ENCODE measurements around the gene MT2A. TPM values are rescaled to one million over a fixed set of nuclear protein-coding genes. Genes with fewer than 3 reads are reported as not detected.
A peak's percentile ranks its signal among the peaks of the same experiment; 100 is the strongest.

The MT2A gene
- total and polyA plus RNA-seq, 2 of the 13 experiments (the other 11 are each of a cell fraction or from before 2014, with no cell fraction given), result 135 to 371 TPM

GRCh38 chr16:56632156-56632847, 23.9 kb downstream of the MT2A start, which contains the start of gene MT1M (continued):
- peak; percentile 82; the same call in 1 of the 2 replicates for TF ChIP-seq MZF1 (CRISPR knock-in tag; IDR thresholded peaks at IDR 0.05; ENCODE audit: borderline replicate concordance)
- TF ChIP-seq MYC (CRISPR knock-in tag; IDR thresholded peaks at IDR 0.05; ENCODE audit: borderline replicate concordance), result peak; percentile 28; the same call in 1 of the 2 replicates
- 0 out of 2 replicates have a peak, but pooled peaks have one; percentile 66 for TF ChIP-seq ZNF768 (CRISPR knock-in tag; IDR thresholded peaks at IDR 0.05)
- no peak for TF ChIP-seq DPF2 (CRISPR knock-in tag; IDR thresholded peaks at IDR 0.05; ENCODE audit: borderline replicate concordance, low read depth)
- TF ChIP-seq ZNF225 (CRISPR knock-in tag; IDR thresholded peaks at IDR 0.05), result peak; percentile 25; the same call in 1 of the 2 replicates
- TF ChIP-seq ZNF224 (CRISPR knock-in tag; IDR thresholded peaks at IDR 0.05), result peak; percentile 43; the same call in 1 of the 2 replicates
- TF ChIP-seq ZNF615 (CRISPR knock-in tag; IDR thresholded peaks at IDR 0.05; ENCODE audit: borderline replicate concordance), result no peak
- no peak for TF ChIP-seq PBX2 (CRISPR knock-in tag; IDR thresholded peaks at IDR 0.05)
- peak; percentile 38; the same call in 1 of the 2 replicates for TF ChIP-seq BORCS8-MEF2B (CRISPR knock-in tag; IDR thresholded peaks at IDR 0.05)
- peak; percentile 25; the same call in 1 of the 2 replicates for TF ChIP-seq MXD1 (CRISPR knock-in tag; IDR thresholded peaks at IDR 0.05)
- no peak for TF ChIP-seq ZNF530 (CRISPR knock-in tag; IDR thresholded peaks at IDR 0.05; ENCODE audit: low read depth)
- no peak for TF ChIP-seq SP5 (CRISPR knock-in tag; IDR thresholded peaks at IDR 0.05; ENCODE audit: borderline replicate concordance, low read depth)
- TF ChIP-seq ZNF777 (CRISPR knock-in tag; IDR thresholded peaks at IDR 0.05), result peak; percentile 2; the same call in 1 of the 2 replicates
- TF ChIP-seq SPEN (CRISPR knock-in tag; IDR thresholded peaks at IDR 0.05; ENCODE audit: low read depth), result 0 out of 2 replicates have a peak, but pooled peaks have one; percentile 26
- 0 out of 2 replicates have a peak, but pooled peaks have one; percentile 27 for TF ChIP-seq ZNF292 (CRISPR knock-in tag; IDR thresholded peaks at IDR 0.05; ENCODE audit: borderline replicate concordance, low read depth)
- no peak for TF ChIP-seq KDM6A (CRISPR knock-in tag; IDR thresholded peaks at IDR 0.05; ENCODE audit: low read depth)
- TF ChIP-seq MTF1 (CRISPR knock-in tag; IDR thresholded peaks at IDR 0.05), result peak; percentile 76; the same call in 1 of the 2 replicates
- no peak for TF ChIP-seq STAT5B (CRISPR knock-in tag; IDR thresholded peaks at IDR 0.05)
- TF ChIP-seq PHF8 (CRISPR knock-in tag; IDR thresholded peaks at IDR 0.05), result peak; percentile 26; the same call in 1 of the 2 replicates
- 0 out of 2 replicates have a peak, but pooled peaks have one; percentile 23 for TF ChIP-seq RXRA (CRISPR knock-in tag; IDR thresholded peaks at IDR 0.05)
- peak; percentile 55; the same call in 1 of the 2 replicates for TF ChIP-seq ZBTB38 (CRISPR knock-in tag; IDR thresholded peaks at IDR 0.05)
- no peak for TF ChIP-seq RARA (CRISPR knock-in tag; IDR thresholded peaks at IDR 0.05)
- no peak for TF ChIP-seq NONO (IDR thresholded peaks at IDR 0.05)
- 0 out of 2 replicates have a peak, but pooled peaks have one; percentile 20 for TF ChIP-seq NONO (CRISPR knock-in tag; conservative IDR thresholded peaks at IDR 0.05)
- peak; percentile 46; the same call in 1 of the 2 replicates for TF ChIP-seq ZNF563 (CRISPR knock-in tag; IDR thresholded peaks at IDR 0.05)
- TF ChIP-seq, protein P1, sequence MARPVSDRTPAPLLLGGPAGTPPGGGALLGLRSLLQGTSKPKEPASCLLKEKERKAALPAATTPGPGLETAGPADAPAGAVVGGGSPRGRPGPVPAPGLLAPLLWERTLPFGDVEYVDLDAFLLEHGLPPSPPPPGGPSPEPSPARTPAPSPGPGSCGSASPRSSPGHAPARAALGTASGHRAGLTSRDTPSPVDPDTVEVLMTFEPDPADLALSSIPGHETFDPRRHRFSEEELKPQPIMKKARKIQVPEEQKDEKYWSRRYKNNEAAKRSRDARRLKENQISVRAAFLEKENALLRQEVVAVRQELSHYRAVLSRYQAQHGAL (CRISPR knock-in tag; IDR thresholded peaks at IDR 0.05; ENCODE audit: not compliant biosample characterization), result no peak
- 0 out of 2 replicates have a peak, but pooled peaks have one; percentile 41 for TF ChIP-seq KMT2A (CRISPR knock-in tag; IDR thresholded peaks at IDR 0.05)
- TF ChIP-seq MEIS2 (CRISPR knock-in tag; IDR thresholded peaks at IDR 0.05), result 0 out of 2 replicates have a peak, but pooled peaks have one; percentile 3
- peak; percentile 40; the same call in 1 of the 2 replicates for TF ChIP-seq ZFX (CRISPR knock-in tag; IDR thresholded peaks at IDR 0.05; ENCODE audit: low read depth)
- TF ChIP-seq DNMT1 (CRISPR knock-in tag; IDR thresholded peaks at IDR 0.05), result 0 out of 2 replicates have a peak, but pooled peaks have one; percentile 31
